Astrocyte of the hippocampus (primary cell): ENCODE data around the gene MECP2.

Source experiments
- DNase-seq: peaks from one replicate; pipeline ENCODE4 v3.0.0; 2011; ENCODE audit warnings: low read depth, low spot score

Gene MECP2

DNA sequence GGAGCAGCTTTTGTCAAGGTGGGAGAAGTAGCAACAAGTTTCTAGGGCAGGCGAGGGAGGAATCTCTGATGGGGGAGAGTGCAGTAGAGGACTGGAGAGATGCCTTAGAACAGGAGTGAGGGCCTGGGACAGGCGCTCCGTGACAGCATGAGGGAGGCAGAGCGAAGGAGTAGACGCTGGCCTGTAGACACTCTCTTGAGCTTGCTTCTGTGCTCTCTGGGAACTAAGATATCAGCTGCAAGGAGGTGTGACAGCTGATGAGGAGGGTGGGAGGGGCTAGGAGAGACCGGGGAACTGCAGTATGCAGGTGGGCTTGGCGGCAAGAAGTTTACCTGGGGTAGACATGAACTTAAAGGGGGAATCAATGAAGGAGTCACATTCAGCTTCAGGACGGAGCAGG is 35.7 kb downstream of the MECP2 start:
- DNase-seq, result no peak

- DNase-seq, result no peak
These were observed 37.7 kb downstream of the MECP2 start for GRCh38 chrX:154059729-154060245.

DNA sequence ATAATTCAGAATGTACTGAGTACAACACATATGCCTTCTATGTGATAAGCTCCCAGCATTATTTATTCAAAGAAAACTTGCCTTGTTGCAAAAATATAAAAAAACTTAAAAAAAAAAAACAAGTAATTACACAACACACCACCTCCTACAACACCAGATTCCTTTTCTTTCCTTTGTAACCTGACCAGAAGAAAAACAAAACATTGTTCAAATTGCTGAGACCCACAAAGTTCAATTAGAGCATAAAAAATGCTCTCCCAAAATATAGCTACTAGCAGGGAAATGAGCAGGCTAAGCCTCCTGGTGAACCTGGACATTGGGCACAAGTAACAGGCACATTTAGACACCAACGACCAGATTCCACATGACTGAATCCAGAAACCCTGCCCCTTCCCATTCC is 38.3 kb downstream of the MECP2 start:
- peak; percentile 48 for DNase-seq

DNA sequence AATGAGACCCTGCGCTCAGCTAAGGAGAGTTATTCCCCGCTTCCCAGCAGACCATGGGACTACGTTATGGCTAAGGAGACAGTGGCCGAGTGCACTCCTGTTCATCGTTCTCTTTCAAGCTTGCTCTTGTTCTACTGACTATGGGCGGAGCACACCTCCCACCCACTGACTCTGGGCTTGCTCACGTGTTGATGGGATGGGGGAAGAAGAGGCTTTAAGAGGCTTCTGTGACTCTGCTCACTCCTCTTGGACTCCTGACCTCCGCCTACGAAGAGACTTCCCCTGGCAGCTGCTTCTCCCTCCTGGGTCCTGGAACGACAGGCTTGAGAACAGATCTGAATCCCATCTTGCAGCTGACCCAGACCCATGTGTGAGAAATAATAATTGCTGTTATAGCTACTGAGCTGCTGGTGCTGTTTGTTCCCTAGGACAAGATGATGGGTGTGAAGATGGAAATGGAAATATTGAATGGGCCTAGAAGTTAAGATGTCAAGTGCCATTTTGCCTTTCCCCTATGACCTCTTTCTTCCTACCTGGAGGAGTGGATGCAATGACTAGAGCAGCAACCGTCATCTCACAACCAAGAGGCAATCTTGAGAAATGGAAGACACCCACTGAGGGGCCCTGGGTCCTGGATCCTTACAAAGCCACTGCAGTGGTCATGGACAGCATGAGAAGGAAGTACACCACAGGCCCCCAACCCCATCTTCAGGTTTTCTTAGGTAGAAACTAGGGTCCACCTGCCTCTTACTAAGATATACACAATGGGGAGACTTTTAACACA is 39.1 kb downstream of the MECP2 start:
- no peak for DNase-seq

DNA sequence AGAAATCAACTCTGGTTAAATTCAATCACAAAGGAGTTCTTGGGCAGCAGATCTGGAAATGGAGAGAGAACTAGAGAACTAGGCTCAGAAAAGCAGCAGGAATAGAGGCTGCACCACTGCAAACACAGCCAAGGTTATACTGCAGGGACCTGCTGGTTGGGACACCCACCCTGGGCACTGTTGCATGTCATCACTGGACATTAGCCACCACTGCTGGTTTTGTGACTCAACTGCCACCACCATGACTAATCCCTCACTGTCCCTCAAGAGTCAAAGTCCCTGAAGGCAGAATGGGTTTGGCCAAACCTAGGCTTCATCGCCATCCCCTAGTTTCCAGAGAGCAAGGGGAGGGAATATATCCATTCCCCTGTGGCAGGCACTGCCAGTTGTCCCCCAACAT is 39.7 kb downstream of the MECP2 start:
- DNase-seq, result no peak

- DNase-seq, result no peak
These were observed 40.7 kb downstream of the MECP2 start for GRCh38 chrX:154056770-154057241.

DNA sequence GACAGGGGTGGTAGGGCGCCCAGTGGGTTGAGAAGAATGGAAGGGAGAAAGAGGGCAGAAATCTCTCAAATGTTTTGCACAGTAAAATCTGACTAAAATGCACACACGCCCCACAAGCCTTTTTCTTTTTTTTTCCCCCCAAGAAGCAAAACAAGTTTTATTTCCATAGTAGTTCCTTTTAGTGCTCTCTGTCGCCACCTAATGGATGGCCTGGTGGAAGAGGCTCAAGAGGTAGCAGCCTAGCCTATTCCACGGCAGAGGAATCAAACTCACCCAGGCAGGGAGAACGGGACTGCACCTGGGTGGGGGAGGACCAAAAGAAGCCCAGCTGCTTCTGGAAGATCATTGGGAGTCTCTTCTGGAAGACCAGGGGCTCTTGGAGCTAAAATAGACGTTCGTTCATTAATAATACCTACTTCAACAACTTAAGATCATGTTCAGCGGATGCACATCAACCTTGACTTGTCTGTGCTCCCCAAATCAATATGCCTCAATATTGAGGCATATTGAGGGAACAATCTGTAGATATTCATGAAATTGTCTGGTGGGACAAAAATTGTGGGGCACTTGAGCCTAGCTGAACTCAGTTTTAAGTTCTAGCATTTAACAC is 46.2 kb downstream of the MECP2 start:
- peak; percentile 76 for DNase-seq

GRCh38 chrX:154050113-154050495 is 47.4 kb downstream of the MECP2 start:
- no peak for DNase-seq

- no peak for DNase-seq
These were observed 48.1 kb downstream of the MECP2 start for GRCh38 chrX:154049209-154050112.

- no peak for DNase-seq
These were observed 49.1 kb downstream of the MECP2 start for GRCh38 chrX:154048398-154048797.

DNA sequence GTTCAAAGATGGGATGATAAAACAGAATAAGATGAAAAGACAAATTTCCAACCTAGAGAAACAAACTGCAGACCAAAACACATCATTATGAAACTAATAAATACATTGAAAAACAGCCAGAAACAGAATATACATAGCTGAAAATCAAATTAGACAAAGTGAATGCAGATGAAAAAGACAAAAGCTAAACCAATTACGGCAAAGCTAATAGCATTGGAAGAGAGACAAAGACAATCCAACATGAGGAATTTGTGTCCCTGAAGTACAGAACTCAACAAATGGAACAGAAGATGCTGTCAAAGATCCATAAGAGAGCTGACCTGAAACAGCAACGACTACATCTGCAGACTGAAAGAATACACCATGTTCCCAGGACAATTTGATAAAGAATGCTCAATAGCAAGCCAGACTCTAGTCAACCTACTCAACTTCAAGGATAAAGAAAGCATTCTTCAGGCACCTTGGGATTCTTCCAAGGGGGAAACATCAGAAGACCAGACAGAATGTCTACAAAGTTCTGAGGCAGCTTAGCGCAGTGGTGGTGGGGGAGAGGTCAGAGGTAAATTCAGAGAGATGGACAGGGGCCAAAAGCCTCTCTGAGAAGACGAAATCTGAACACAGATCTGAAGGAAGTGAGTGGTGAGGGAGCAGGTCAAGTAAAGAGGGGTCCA is 50.4 kb downstream of the MECP2 start:
- DNase-seq, result peak; percentile 44

DNA sequence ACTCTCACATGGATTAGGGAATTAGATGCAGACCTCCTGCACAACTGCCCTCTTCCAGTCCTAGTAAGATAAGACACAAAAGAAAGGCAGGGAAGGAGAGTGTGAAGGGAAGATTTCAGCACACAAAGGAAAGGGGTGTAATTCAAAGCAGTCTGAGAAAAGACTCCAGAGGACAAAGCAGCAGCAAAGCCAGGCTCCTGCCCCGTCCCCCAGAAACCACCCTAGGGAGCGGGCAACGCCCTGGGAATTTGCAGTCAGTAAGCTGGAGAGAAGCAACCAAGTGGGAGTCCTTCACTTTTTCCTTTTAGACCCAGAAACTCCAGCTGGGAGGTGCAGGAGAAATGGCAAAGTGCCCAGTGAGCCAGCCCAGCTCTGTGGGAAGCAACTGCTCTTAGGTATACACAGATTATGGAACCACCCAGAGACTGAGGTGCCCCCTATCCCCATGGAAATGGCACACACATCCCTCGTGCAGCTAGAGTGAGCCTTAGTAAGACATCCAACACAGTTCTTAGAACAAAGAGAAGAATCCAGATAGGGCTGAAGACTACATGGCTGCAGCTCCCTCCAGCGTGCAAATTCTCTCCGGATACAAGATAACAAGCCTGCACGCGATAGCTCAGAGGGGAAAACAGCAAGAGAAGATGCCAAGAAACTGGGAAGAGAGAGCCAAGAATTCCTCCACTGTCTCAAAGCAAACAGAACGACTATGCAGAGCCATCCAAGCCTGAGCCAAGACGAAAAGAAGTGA is 51.3 kb downstream of the MECP2 start:
- DNase-seq, result peak; percentile 88

- DNase-seq, result no peak
These were observed 53.4 kb downstream of the MECP2 start for GRCh38 chrX:154044091-154044490.

GRCh38 chrX:154043003-154043763 is 54.3 kb downstream of the MECP2 start:
- DNase-seq, result peak; percentile 28

GRCh38 chrX:154040863-154041262 is 56.7 kb downstream of the MECP2 start:
- DNase-seq, result no peak

DNA sequence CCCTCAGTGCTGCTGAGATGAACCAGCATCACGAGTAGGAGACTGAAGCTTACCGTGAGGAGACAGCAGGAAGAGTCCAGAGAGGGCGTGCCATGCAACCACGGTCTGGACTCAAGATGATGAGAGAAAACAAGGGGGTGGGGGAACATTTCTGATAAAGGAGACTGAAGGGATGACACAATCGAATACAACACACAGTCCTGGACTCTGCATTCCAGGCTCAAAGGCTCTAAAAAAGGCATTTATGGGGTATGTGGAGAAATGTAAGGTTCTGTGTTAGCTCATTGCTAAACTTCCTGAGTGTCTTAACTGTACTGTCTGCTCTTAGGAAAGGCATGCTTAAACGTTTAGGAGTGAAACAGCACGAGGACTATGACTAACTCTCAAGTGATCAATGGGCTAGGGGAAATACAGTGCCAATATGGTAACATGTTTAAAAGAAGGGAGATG is 57.2 kb downstream of the MECP2 start:
- DNase-seq, result peak; percentile 24

DNA sequence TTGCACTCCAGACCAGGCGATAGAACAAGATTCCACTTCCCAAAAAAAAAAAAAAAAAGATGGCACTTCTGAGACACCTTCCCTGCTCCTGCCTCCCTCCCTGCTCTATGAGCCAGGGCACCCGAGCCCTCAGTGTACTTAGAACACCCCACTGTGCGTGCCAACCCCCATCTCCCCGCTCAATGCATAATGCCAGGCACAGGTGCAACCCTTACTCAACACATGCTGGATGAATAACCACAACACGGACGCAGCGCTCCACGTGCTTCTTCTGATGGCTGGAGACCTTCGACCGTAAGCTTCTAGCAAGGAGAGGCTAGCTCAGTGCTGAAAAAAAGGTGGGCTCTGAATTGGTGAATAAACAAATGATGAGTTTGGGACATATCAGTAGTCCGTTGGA is 57.9 kb downstream of the MECP2 start:
- DNase-seq, result no peak

DNA sequence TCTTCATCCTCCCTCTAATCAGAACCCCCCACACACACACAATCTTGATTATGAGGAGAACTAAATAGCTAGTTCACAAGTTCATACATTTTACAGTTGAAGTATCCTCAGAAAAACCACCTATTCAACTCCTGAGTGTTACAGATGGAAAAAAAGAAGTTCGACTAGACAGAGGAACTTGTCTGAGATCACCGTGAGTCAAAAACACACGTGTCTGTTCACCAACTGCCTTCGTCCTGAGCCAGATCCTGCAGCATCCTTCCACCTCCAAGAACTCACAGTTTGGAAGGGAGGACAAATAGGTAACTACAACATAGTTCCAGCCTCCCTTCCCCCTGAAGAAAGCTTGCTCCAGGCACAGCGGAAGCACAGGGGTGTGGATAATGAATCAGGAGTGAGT is 58.9 kb downstream of the MECP2 start:
- DNase-seq, result no peak

DNA sequence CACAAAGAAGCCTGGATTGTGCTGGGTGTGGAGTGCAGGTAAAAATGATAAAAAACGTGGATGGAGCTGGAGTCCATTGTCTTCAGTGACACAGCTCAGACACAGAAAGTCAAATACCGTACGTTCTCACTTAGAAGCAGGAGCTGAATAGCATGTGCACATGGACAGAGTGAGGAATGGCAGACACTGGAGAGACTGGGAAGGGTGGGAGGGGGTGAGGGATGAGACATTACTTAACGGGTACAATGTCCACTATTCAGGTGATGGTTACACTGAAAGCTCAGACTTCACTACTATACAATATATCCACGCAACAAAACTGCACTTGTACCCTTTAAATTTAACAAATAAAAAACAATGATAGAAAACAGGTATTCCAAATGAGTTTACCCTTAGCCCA is 59.8 kb downstream of the MECP2 start:
- DNase-seq, result no peak

- DNase-seq, result no peak
These were observed 61.0 kb downstream of the MECP2 start for GRCh38 chrX:154036513-154036912.
